Measurements from ENCODE around the gene G6PD. TPM values are rescaled to one million over a fixed set of nuclear protein-coding genes. Genes with fewer than 3 reads are reported as not detected.

G6PD gene
- total and polyA plus RNA-seq, 2 of the 8 experiments (the other 6 are each of a cell fraction or from before 2014, with no cell fraction given), result 47.3 to 55.1 TPM

- no peak overlapping the region for H3K27ac ChIP-seq (ENCODE audit: low read depth, low read length)
- no peaks in the 10 kb centered on the region; a peak in 1 of 4 replicates for H3K9me3 ChIP-seq (ENCODE audit: insufficient read depth in 2 of 2, low read depth in 1 of 2, low read length in 1 of 2)
- CTCF ChIA-PET (ENCODE audit: partially characterized antibody), result no interaction called here
Observed at GRCh38 chrX:154539077-154539476, 7.6 kb downstream of the G6PD start.

More at GRCh38 chrX:154539077-154539476, 7.6 kb downstream of the G6PD start:
- H3K4ac ChIP-seq (replicated peaks; ENCODE audit: insufficient read length, low read depth, low read length), result no peak overlapping the region
- WGBS, 2 experiments (ENCODE audit: extremely low coverage in 1 of 2, insufficient coverage in 1 of 2, insufficient read length in 1 of 2, insufficient replicate concordance in 2 of 2, low coverage in 1 of 2, low lambda C conversion rate in 2 of 2, missing lambda C conversion rate in 1 of 2), result 90% methylated on average over 8 of the region's 8 CpGs; no CpG with 5 or more reads in 1 of the 2 experiments
- H3K4me3 ChIP-seq (ENCODE audit: extremely low read depth in 1 of 4, insufficient read depth in 2 of 4, low read depth in 3 of 4, low read length in 4 of 4), result no peak overlapping the region
- no peak overlapping the region for H3K14ac ChIP-seq (ENCODE audit: insufficient read length)
- H2BK15ac ChIP-seq (ENCODE audit: low read length), result no peak overlapping the region
- H3K23me2 ChIP-seq (ENCODE audit: low read depth, low read length), result no peaks in the 10 kb centered on the region
- H2BK20ac ChIP-seq (ENCODE audit: low read length), result no peak overlapping the region
- no peak overlapping the region for H2BK5ac ChIP-seq (ENCODE audit: low read depth, low read length)
- H2BK12ac ChIP-seq (ENCODE audit: low read depth, low read length), result no peak overlapping the region
- no peaks in the 10 kb centered on the region for H3K79me2 ChIP-seq (ENCODE audit: control insufficient read depth in 1 of 2, insufficient read depth in 2 of 2, low read length in 2 of 2)
- H3K23ac ChIP-seq (ENCODE audit: insufficient read length), result no peak overlapping the region
- peaks cover 0 to 9% (median 4%) of the 10 kb centered on the region in 4 experiments; a peak in 6 of 8 replicates for H3K36me3 ChIP-seq (ENCODE audit: control insufficient read depth in 2 of 4, insufficient read depth in 4 of 4, low read length in 3 of 4)
- H3K27me3 ChIP-seq (replicated peaks in 1 of 4; ENCODE audit: control insufficient read depth in 3 of 4, extremely low read depth in 1 of 4, insufficient read depth in 3 of 4, low read length in 3 of 4), result no peaks in the 10 kb centered on the region
- no peak overlapping the region for H4K5ac ChIP-seq (ENCODE audit: insufficient read length, low read depth, low read length)
- no peak overlapping the region for H2AFZ ChIP-seq (ENCODE audit: low read length)
- no peak overlapping the region for H3K4me2 ChIP-seq (ENCODE audit: insufficient read depth in 1 of 2, low read depth in 2 of 2, low read length in 2 of 2)
- peaks cover 0 to 4% of the 10 kb centered on the region in 2 experiments for H4K20me1 ChIP-seq (replicated peaks in 1 of 2; ENCODE audit: control insufficient read depth in 1 of 2, insufficient read depth in 2 of 2, low read length in 2 of 2)
- H3K79me1 ChIP-seq (ENCODE audit: low read depth, low read length), result no peaks in the 10 kb centered on the region; the same call in 1 of the 2 replicates
- H2BK120ac ChIP-seq (replicated peaks; ENCODE audit: low read depth, low read length), result no peak overlapping the region
- POLR2A ChIA-PET (ENCODE audit: partially characterized antibody), result interaction anchor here (0.9 kb wide), 1 partner anchor 137 kb away, joined by 4 read pairs; no protein-coding TSS in a partner anchor
- H3K18ac ChIP-seq (ENCODE audit: extremely low read depth, low read length), result no peak overlapping the region
- H2AK5ac ChIP-seq (ENCODE audit: low read depth, low read length), result no peak overlapping the region
- DNase-seq (ENCODE audit: low read depth in 1 of 2, low spot score in 2 of 2), result no peak
- FAIRE-seq, result no peak
- no peak overlapping the region for H4K91ac ChIP-seq (replicated peaks; ENCODE audit: insufficient read length, low read length)
- H3K4me1 ChIP-seq (replicated peaks in 1 of 4; ENCODE audit: control insufficient read depth in 3 of 4, insufficient read depth in 4 of 4, low read length in 3 of 4), result peaks cover 0 to 3% (median 0%) of the 10 kb centered on the region in 4 experiments; a peak in 3 of 7 replicates
- no peak overlapping the region for H3K56ac ChIP-seq (replicated peaks; ENCODE audit: insufficient read length, low read depth, low read length)
- TF ChIP-seq TAF1 (IDR thresholded peaks at IDR 0.05; ENCODE audit: low read depth, low read length), result no peak
- no peak for TF ChIP-seq RAD21 (IDR thresholded peaks at IDR 0.05 in 1 of 2, conservative IDR thresholded peaks at IDR 0.05 in 1 of 2; ENCODE audit: low read depth in 2 of 2, low read length in 2 of 2)
- TF ChIP-seq POU5F1 (IDR thresholded peaks at IDR 0.05; ENCODE audit: low read depth, low read length), result no peak
- TF ChIP-seq ASH2L (IDR thresholded peaks at IDR 0.05; ENCODE audit: low read length), result no peak
- no peak for TF ChIP-seq SP2 (IDR thresholded peaks at IDR 0.05; ENCODE audit: low read length)
- no peak for TF ChIP-seq NANOG (IDR thresholded peaks at IDR 0.05; ENCODE audit: insufficient read depth, low read depth, low read length, poor library complexity, severe bottlenecking)
- no peak for TF ChIP-seq BRCA1 (IDR thresholded peaks at IDR 0.05; ENCODE audit: low read depth, low read length)
- no peak for TF ChIP-seq SIX5 (IDR thresholded peaks at IDR 0.05; ENCODE audit: low read depth, low read length)
- no peak overlapping the region for H4K8ac ChIP-seq (ENCODE audit: extremely low read depth, insufficient read depth, low read length)
- no peak overlapping the region for H3K9ac ChIP-seq (replicated peaks in 1 of 4; ENCODE audit: extremely low read depth in 1 of 4, low read depth in 3 of 4, low read length in 3 of 4)

Data from H1 (cell line).